AG09309 (cell line): Measurements from ENCODE around the gene NMNAT3.

Experiments used
- DNase-seq: peaks from one replicate; pipeline ENCODE4 v3.0.0-alpha.2; 2010; ENCODE audit warnings: low read depth
- H3K4me3 ChIP-seq: 2 replicates; pipeline ENCODE4 v1.5.1; 2011; ENCODE audit warnings: mild to moderate bottlenecking, low read depth, low read length, moderate library complexity; ENCODE audit not compliant: control insufficient read depth
- TF ChIP-seq, protein P1 (sequence below): IDR thresholded peaks from 2 replicates; pipeline ENCODE4 v1.5.1; 2011; ENCODE audit warnings: mild to moderate bottlenecking, low read depth, low read length, inconsistent platforms; ENCODE audit not compliant: insufficient read depth, control insufficient read depth; ENCODE audit errors: missing control alignments

The NMNAT3 gene

DNA sequence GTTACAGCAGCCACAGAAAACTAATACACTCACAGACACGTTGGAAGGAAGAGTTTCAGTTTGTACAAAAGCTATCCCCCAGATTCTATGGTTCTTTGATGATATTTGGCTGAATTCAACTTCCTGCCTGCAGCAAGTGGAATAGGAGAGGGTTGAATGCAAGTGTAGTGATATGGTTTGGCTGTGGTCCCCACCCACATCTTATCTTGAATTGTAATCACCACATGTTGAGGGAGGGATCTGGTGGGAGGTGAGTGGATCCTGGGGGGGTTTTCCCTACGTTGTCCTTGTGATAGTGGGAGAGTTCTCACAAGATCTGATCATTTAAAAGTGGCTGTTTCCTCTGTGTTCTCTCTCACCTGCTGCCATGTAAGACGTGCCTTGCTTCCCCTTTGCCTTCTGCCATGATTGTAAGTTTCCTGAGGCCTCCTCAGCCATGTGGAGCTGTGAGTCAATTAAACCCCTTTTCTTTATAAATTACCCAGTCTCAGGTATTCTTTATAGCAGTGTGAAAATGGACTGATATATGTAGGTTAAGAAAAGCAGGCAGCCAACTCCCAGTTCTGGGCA lies 29.8 kb downstream of the NMNAT3 start:
- DNase-seq, result no peak
- no peak overlapping the region for H3K4me3 ChIP-seq
- TF ChIP-seq, protein P1, sequence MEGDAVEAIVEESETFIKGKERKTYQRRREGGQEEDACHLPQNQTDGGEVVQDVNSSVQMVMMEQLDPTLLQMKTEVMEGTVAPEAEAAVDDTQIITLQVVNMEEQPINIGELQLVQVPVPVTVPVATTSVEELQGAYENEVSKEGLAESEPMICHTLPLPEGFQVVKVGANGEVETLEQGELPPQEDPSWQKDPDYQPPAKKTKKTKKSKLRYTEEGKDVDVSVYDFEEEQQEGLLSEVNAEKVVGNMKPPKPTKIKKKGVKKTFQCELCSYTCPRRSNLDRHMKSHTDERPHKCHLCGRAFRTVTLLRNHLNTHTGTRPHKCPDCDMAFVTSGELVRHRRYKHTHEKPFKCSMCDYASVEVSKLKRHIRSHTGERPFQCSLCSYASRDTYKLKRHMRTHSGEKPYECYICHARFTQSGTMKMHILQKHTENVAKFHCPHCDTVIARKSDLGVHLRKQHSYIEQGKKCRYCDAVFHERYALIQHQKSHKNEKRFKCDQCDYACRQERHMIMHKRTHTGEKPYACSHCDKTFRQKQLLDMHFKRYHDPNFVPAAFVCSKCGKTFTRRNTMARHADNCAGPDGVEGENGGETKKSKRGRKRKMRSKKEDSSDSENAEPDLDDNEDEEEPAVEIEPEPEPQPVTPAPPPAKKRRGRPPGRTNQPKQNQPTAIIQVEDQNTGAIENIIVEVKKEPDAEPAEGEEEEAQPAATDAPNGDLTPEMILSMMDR, result no peak

DNA sequence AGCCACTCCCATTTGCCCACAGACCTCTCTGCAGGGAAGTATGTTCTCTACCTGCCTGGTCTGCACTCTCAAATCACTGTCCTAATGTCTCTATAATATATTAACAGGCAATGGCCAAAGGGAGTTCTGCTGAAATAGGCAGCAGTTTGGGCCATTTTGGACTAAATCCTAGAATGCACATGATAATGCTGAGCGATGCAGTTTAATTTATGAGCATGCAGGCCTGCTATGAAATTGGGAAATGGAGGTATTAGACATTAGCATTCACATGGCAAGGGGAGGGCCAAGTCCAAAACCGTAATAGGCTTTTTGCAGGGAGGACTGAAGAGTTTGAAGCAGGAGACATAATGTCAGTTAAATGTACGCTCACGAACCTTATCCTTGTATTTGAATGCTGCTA lies 31.3 kb downstream of the NMNAT3 start:
- no peak for DNase-seq
- TF ChIP-seq, protein P1, result no peak
- H3K4me3 ChIP-seq, result no peak overlapping the region

DNA sequence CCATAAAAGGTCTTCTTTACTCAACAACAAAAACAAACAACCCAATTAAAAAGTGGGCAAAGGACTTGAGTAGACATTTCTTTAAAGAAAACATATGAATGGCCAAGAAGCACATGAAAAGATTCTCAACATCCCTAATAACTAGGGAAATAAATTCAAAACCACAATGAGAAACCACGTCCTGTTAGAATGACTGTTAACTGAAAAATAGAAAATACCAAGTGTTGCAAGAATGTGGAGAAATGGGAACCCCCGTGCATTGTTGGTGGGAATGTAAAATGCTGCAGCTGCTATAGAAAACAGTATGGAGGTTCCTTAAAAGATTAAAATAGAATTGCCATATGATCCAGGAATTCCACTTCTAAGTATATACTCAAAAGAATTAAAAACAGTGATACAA lies 34.8 kb downstream of the NMNAT3 start:
- H3K4me3 ChIP-seq, result no peak overlapping the region
- TF ChIP-seq, protein P1, result no peak
- DNase-seq, result no peak

DNA sequence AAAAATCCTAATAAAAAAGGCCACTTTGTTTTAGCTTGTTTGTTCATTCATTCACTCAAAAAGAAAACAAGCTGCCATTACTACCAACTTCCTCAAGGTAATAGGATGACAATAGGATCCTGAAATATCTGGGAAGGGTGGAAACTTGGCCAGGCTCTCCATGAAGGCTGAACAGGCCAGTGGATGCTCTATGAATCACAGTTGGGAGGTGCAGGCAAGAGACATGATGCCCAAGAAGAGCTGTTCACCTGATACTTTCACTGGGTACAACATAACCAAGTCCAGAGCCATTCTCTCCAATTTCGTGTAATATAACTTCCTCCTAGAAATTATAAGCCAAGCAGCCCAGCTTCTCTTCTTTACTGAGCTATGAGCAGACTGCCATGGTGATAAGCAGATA lies 37.3 kb downstream of the NMNAT3 start:
- no peak for DNase-seq
- TF ChIP-seq, protein P1, result no peak
- no peak overlapping the region for H3K4me3 ChIP-seq

DNA sequence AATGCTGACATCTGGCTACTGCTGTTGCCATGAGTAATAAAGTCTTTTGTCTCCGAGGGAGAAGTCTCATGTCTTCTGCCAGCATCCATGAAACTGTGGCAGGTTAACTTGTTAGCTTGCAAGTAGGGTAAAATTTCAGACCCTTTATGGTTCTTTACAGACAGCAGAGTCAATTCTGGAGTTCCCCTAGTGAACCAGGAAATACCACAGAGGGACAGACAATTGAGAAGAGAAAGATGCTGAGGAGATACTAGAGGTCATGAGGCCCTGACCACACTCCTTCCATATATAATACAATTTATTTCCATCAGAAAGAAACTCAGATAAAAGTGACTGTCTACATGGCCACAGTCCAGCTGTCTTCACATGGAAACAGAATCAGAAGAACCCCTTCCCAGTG lies 38.1 kb downstream of the NMNAT3 start:
- no peak overlapping the region for H3K4me3 ChIP-seq
- TF ChIP-seq, protein P1, result no peak
- DNase-seq, result no peak

DNA sequence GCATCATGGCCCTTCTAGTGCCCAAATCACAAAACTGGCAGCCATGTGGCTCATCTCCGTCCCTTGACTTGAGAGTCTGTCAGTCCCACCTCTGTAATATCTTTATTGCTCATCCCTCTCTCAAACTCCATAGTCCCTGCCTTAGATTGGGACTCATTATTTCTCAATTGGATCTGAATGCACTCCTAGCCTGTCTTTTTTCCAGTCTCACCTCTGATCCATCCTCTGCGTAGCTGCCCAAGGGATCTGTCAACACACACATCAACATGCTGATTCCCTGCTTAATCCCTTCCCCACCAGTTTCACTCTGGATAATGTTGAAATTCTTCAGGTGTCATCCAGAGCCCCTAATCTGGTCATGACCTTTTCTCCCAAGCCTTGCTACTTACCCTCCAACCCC lies 39.3 kb downstream of the NMNAT3 start:
- H3K4me3 ChIP-seq, result no peak overlapping the region
- TF ChIP-seq, protein P1, result no peak
- DNase-seq, result no peak

DNA sequence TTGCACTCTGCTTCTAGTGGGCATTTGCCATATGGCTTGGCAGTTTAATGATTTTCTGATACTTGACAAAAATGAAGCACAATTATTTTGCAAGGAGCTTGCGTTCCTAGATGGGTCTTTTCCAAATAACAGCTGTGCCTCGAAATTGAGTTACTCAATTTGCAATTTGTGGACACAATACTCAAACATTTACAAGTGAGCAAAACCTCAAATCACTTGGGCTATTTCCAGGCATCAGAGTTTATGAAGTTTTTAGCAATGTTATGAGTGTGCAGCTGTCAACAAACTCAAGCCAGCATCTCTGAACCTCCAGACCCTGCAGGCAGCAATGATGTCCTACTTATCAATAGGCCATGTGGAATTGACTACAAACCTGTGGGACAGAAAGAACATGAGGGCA lies 41.3 kb downstream of the NMNAT3 start:
- no peak for DNase-seq
- TF ChIP-seq, protein P1, result no peak
- H3K4me3 ChIP-seq, result no peak overlapping the region
